Amniotic epithelial cell (primary cell): ENCODE measurements around the gene SERPINA3.
A peak's percentile ranks its signal among the peaks of the same experiment; 100 is the strongest.

Source experiments
- DNase-seq: peaks from one replicate; pipeline ENCODE4 v3.0.0-alpha.2; 2010; ENCODE audit warnings: low read depth

Gene SERPINA3

GRCh38 chr14:94613720-94614644, 1.8 kb downstream of the SERPINA3 start:
- DNase-seq: no peak

GRCh38 chr14:94614802-94615201, 2.6 kb downstream of the SERPINA3 start:
- DNase-seq: no peak

GRCh38 chr14:94615254-94615653, 3.1 kb downstream of the SERPINA3 start:
- DNase-seq: no peak

- no peak for DNase-seq
Measured at GRCh38 chr14:94615823-94616570, 3.8 kb downstream of the SERPINA3 start.

GRCh38 chr14:94617366-94617941, 5.3 kb downstream of the SERPINA3 start:
- no peak for DNase-seq

- peak; percentile 22 for DNase-seq
Measured at GRCh38 chr14:94617988-94618822, 6.0 kb downstream of the SERPINA3 start.

GRCh38 chr14:94619297-94619696, 7.1 kb downstream of the SERPINA3 start:
- no peak for DNase-seq

- no peak for DNase-seq
Measured at GRCh38 chr14:94620597-94620996, 8.4 kb downstream of the SERPINA3 start.

- DNase-seq: no peak
Measured at GRCh38 chr14:94621358-94622134, 9.4 kb downstream of the SERPINA3 start.

GRCh38 chr14:94622653-94623421, 10.6 kb downstream of the SERPINA3 start:
- no peak for DNase-seq

- DNase-seq: no peak
Measured at GRCh38 chr14:94623422-94623809, 11.2 kb downstream of the SERPINA3 start.

GRCh38 chr14:94623856-94624499, 11.8 kb downstream of the SERPINA3 start:
- no peak for DNase-seq

GRCh38 chr14:94624537-94625352, 12.6 kb downstream of the SERPINA3 start:
- DNase-seq: no peak

- no peak for DNase-seq
Measured at GRCh38 chr14:94625353-94625635, 13.1 kb downstream of the SERPINA3 start.

GRCh38 chr14:94628578-94628977, 16.4 kb downstream of the SERPINA3 start:
- DNase-seq: no peak

GRCh38 chr14:94630396-94630795, 18.2 kb downstream of the SERPINA3 start:
- no peak for DNase-seq

GRCh38 chr14:94631050-94631449, 18.9 kb downstream of the SERPINA3 start:
- no peak for DNase-seq

- no peak for DNase-seq
Measured at GRCh38 chr14:94631536-94632304, 19.5 kb downstream of the SERPINA3 start.

- no peak for DNase-seq
Measured at GRCh38 chr14:94632305-94632590, 20.1 kb downstream of the SERPINA3 start.
